HG03565 (cell line): ENCODE results near the gene ITGBL1.

Experiments
- ATAC-seq: cut with Tn5 transposase; IDR thresholded peaks from one replicate; pipeline ENCODE4 v1.9.1; 2021; ENCODE audit warnings: mild to moderate bottlenecking, moderate library complexity; ENCODE audit not compliant: unreplicated experiment

The ITGBL1 gene

GRCh38 chr13:101450749-101451130, 1.7 kb upstream of the ITGBL1 start:
- ATAC-seq, result no peak

- ATAC-seq, result no peak
Measured at GRCh38 chr13:101451641-101452040, 834 bp upstream of the ITGBL1 start.

- ATAC-seq, result no peak
Measured at GRCh38 chr13:101453784-101454201, 1.3 kb downstream of the ITGBL1 start.

GRCh38 chr13:101454767-101455166, 2.3 kb downstream of the ITGBL1 start:
- ATAC-seq, result no peak

GRCh38 chr13:101455863-101456262, 3.4 kb downstream of the ITGBL1 start:
- ATAC-seq, result no peak

GRCh38 chr13:101457176-101457575, 4.7 kb downstream of the ITGBL1 start:
- no peak for ATAC-seq

GRCh38 chr13:101465877-101466276, 13.4 kb downstream of the ITGBL1 start:
- ATAC-seq, result no peak

- ATAC-seq, result no peak
Measured at GRCh38 chr13:101467415-101467814, 14.9 kb downstream of the ITGBL1 start.

GRCh38 chr13:101473458-101473857, 21.0 kb downstream of the ITGBL1 start:
- ATAC-seq, result no peak

- no peak for ATAC-seq
Measured at GRCh38 chr13:101474419-101474957, 22.0 kb downstream of the ITGBL1 start.

- ATAC-seq, result no peak
Measured at GRCh38 chr13:101475536-101475935, 23.1 kb downstream of the ITGBL1 start.

GRCh38 chr13:101481421-101481820, 28.9 kb downstream of the ITGBL1 start:
- ATAC-seq, result no peak

GRCh38 chr13:101486708-101487437, 34.4 kb downstream of the ITGBL1 start:
- no peak for ATAC-seq

GRCh38 chr13:101487438-101487830, 35.0 kb downstream of the ITGBL1 start:
- ATAC-seq, result no peak

- ATAC-seq, result no peak
Measured at GRCh38 chr13:101488734-101489133, 36.3 kb downstream of the ITGBL1 start.

GRCh38 chr13:101489643-101490405, 37.3 kb downstream of the ITGBL1 start:
- ATAC-seq, result no peak

- no peak for ATAC-seq
Measured at GRCh38 chr13:101490406-101491015, 38.0 kb downstream of the ITGBL1 start.

- no peak for ATAC-seq
Measured at GRCh38 chr13:101492251-101492910, 39.9 kb downstream of the ITGBL1 start.

- no peak for ATAC-seq
Measured at GRCh38 chr13:101493541-101493940, 41.1 kb downstream of the ITGBL1 start.

GRCh38 chr13:101499406-101499805, 46.9 kb downstream of the ITGBL1 start:
- no peak for ATAC-seq

GRCh38 chr13:101502618-101503017, 50.1 kb downstream of the ITGBL1 start:
- ATAC-seq, result no peak
